Measurements from ENCODE around the gene SLC9A4. TPM values are rescaled to one million over a fixed set of nuclear protein-coding genes. Genes with fewer than 3 reads are reported as not detected.

SLC9A4 gene
- polyA plus RNA-seq, 4 donors: 0.07 TPM; not detected in 3

GRCh38 chr2:102522162-102522561, 49.1 kb downstream of the SLC9A4 start:
- H3K27ac ChIP-seq (ENCODE audit: low read depth in 1 of 3, low read length in 2 of 3): no peak overlapping the region
- WGBS, 3 donors: 33 to 61% (median 51%) methylated on average over 4 of the region's 4 CpGs

GRCh38 chr2:102522890-102523289, 49.9 kb downstream of the SLC9A4 start:
- Histone ChIP-seq H3K36me3 (ENCODE audit: control insufficient read depth in 3 of 3, insufficient read depth in 2 of 3, low read depth in 1 of 3, low read length in 3 of 3) (no peaks in the 10 kb centered on the region), H3K4me3 (ENCODE audit: low read depth in 1 of 3, low read length in 3 of 3) (no peak overlapping the region), H3K9me3 (ENCODE audit: control insufficient read depth in 2 of 2, insufficient read depth in 1 of 2, low read depth in 1 of 2, low read length in 1 of 2) (no peaks in the 10 kb centered on the region), H3K4me1 (ENCODE audit: control insufficient read depth in 3 of 3, insufficient read depth in 2 of 3, low read depth in 1 of 3, low read length in 2 of 3) (peaks cover 0 to 11% (median 6%) of the 10 kb centered on the region in 3 donors), H3K27me3 (ENCODE audit: control insufficient read depth in 3 of 3, insufficient read depth in 3 of 3, low read length in 3 of 3) (no peaks in the 10 kb centered on the region), H3K27ac (ENCODE audit: low read depth in 1 of 3, low read length in 2 of 3) (no peak overlapping the region)
- FAIRE-seq (no peak), DNase-seq (no peak)
- 88 to 97% (median 94%) methylated on average over 3 of the region's 3 CpGs for WGBS, 3 donors

More at GRCh38 chr2:102522162-102522561, 49.1 kb downstream of the SLC9A4 start:
- Histone ChIP-seq H3K36me3 (ENCODE audit: control insufficient read depth in 3 of 3, insufficient read depth in 2 of 3, low read depth in 1 of 3, low read length in 3 of 3) (no peaks in the 10 kb centered on the region), H3K4me3 (ENCODE audit: low read depth in 1 of 3, low read length in 3 of 3) (no peak overlapping the region), H3K27me3 (ENCODE audit: control insufficient read depth in 3 of 3, insufficient read depth in 3 of 3, low read length in 3 of 3) (no peaks in the 10 kb centered on the region), H3K9me3 (ENCODE audit: control insufficient read depth in 2 of 2, insufficient read depth in 1 of 2, low read depth in 1 of 2, low read length in 1 of 2) (no peaks in the 10 kb centered on the region), H3K4me1 (ENCODE audit: control insufficient read depth in 3 of 3, insufficient read depth in 2 of 3, low read depth in 1 of 3, low read length in 2 of 3) (peaks cover 0 to 11% (median 6%) of the 10 kb centered on the region in 3 donors)
- DNase-seq (peak; percentile 55 to 66), FAIRE-seq (no peak)

DNA sequence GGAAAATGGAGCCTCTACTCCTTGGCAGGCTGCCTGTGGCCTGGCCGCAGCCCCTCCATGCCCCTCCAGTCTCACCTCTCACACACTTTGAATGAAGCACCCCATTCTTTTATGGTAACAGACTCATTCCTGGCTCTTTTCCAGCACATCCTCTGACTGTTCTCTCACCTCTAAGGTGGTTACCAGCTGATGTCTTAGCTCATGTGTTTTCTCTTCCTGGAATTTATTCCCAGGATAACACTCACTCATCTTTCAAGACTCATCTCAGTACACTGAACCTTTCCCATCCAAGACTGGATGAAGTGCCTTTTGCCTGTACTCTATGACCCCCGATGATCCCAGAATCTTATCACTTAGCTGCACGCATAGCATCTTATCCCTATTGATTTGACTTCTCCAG, 50.6 kb downstream of the SLC9A4 start:
- Histone ChIP-seq H3K9me3 (ENCODE audit: control insufficient read depth in 2 of 2, insufficient read depth in 1 of 2, low read depth in 1 of 2, low read length in 1 of 2) (no peaks in the 10 kb centered on the region), H3K27me3 (ENCODE audit: control insufficient read depth in 3 of 3, insufficient read depth in 3 of 3, low read length in 3 of 3) (no peaks in the 10 kb centered on the region), H3K27ac (ENCODE audit: low read depth in 1 of 3, low read length in 2 of 3) (no peak overlapping the region), H3K36me3 (ENCODE audit: control insufficient read depth in 3 of 3, insufficient read depth in 2 of 3, low read depth in 1 of 3, low read length in 3 of 3) (no peaks in the 10 kb centered on the region), H3K4me1 (ENCODE audit: control insufficient read depth in 3 of 3, insufficient read depth in 2 of 3, low read depth in 1 of 3, low read length in 2 of 3) (peaks cover 0 to 11% (median 6%) of the 10 kb centered on the region in 3 donors), H3K4me3 (ENCODE audit: low read depth in 1 of 3, low read length in 3 of 3) (no peak overlapping the region)
- WGBS, 3 donors: 55 to 61% (median 61%) methylated on average over 3 of the region's 3 CpGs
- no peak for FAIRE-seq
- no peak for DNase-seq

DNA sequence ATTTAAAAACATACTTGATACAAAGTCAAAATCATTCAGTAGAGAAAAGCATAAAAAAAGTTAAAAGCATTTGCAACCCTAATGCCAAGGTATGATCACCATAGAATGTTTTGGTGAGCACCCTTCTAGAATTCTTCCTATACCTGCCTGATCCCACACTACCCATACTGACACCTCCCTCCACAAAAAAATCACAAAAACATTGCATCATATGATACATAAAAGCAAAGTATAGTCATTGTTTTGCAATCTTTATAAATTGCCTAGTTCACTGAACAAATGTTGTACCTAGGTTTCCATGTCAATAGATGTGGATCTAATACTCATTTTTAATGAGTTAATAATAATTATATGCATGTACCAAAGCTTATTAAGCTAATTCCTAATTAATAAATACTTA, 54.1 kb downstream of the SLC9A4 start:
- DNase-seq (no peak), FAIRE-seq (no peak)
- Histone ChIP-seq H3K27ac (ENCODE audit: low read depth in 1 of 3, low read length in 2 of 3) (no peak overlapping the region), H3K4me1 (ENCODE audit: control insufficient read depth in 3 of 3, insufficient read depth in 2 of 3, low read depth in 1 of 3, low read length in 2 of 3) (peaks cover 0 to 3% (median 0%) of the 10 kb centered on the region in 3 donors), H3K9me3 (ENCODE audit: control insufficient read depth in 2 of 2, insufficient read depth in 1 of 2, low read depth in 1 of 2, low read length in 1 of 2) (no peaks in the 10 kb centered on the region), H3K4me3 (ENCODE audit: low read depth in 1 of 3, low read length in 3 of 3) (no peak overlapping the region), H3K36me3 (ENCODE audit: control insufficient read depth in 3 of 3, insufficient read depth in 2 of 3, low read depth in 1 of 3, low read length in 3 of 3) (no peaks in the 10 kb centered on the region), H3K27me3 (ENCODE audit: control insufficient read depth in 3 of 3, insufficient read depth in 3 of 3, low read length in 3 of 3) (peaks cover 0 to 2% (median 0%) of the 10 kb centered on the region in 3 donors)

- FAIRE-seq (no peak), DNase-seq (no peak)
- Histone ChIP-seq H3K4me1 (ENCODE audit: control insufficient read depth in 3 of 3, insufficient read depth in 2 of 3, low read depth in 1 of 3, low read length in 2 of 3) (no peaks in the 10 kb centered on the region), H3K9me3 (ENCODE audit: control insufficient read depth in 2 of 2, insufficient read depth in 1 of 2, low read depth in 1 of 2, low read length in 1 of 2) (no peaks in the 10 kb centered on the region), H3K27me3 (ENCODE audit: control insufficient read depth in 3 of 3, insufficient read depth in 3 of 3, low read length in 3 of 3) (no peaks in the 10 kb centered on the region), H3K27ac (ENCODE audit: low read depth in 1 of 3, low read length in 2 of 3) (no peak overlapping the region), H3K4me3 (ENCODE audit: low read depth in 1 of 3, low read length in 3 of 3) (no peak overlapping the region), H3K36me3 (ENCODE audit: control insufficient read depth in 3 of 3, insufficient read depth in 2 of 3, low read depth in 1 of 3, low read length in 3 of 3) (no peaks in the 10 kb centered on the region)
- WGBS, 3 donors: 42 to 65% (median 44%) methylated on average over 2 of the region's 2 CpGs
Measured at GRCh38 chr2:102538491-102538890, 65.5 kb downstream of the SLC9A4 start.

DNA sequence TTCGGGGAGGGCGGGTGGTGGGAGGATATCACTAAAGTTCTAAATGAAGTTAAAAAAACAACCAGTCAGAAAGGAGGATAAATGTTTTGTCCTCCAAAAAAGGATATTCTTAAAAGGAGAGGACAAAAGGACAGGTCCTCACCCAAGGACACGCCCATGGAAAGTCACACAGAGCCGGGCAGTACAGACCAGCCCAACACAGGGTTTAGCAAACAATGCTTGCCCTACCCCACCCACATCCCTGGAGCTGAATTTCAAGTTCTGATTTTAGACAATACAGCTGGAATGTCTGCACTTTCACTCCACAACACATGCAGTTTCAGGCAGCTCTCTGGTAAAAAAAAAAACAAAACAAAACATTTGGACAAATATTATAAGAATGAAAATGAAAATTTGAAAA, 67.9 kb downstream of the SLC9A4 start:
- DNase-seq: peak in 1 of 2 donors; percentile 47
- Histone ChIP-seq H3K27me3 (ENCODE audit: control insufficient read depth in 3 of 3, insufficient read depth in 3 of 3, low read length in 3 of 3) (no peaks in the 10 kb centered on the region), H3K27ac (ENCODE audit: low read depth in 1 of 3, low read length in 2 of 3) (no peak overlapping the region), H3K9me3 (ENCODE audit: control insufficient read depth in 2 of 2, insufficient read depth in 1 of 2, low read depth in 1 of 2, low read length in 1 of 2) (no peaks in the 10 kb centered on the region), H3K4me1 (ENCODE audit: control insufficient read depth in 3 of 3, insufficient read depth in 2 of 3, low read depth in 1 of 3, low read length in 2 of 3) (no peaks in the 10 kb centered on the region), H3K4me3 (ENCODE audit: low read depth in 1 of 3, low read length in 3 of 3) (no peak overlapping the region), H3K36me3 (ENCODE audit: control insufficient read depth in 3 of 3, insufficient read depth in 2 of 3, low read depth in 1 of 3, low read length in 3 of 3) (no peaks in the 10 kb centered on the region)
- 28 to 46% (median 32%) methylated on average over 4 of the region's 4 CpGs for WGBS, 3 donors
- FAIRE-seq: no peak

DNA sequence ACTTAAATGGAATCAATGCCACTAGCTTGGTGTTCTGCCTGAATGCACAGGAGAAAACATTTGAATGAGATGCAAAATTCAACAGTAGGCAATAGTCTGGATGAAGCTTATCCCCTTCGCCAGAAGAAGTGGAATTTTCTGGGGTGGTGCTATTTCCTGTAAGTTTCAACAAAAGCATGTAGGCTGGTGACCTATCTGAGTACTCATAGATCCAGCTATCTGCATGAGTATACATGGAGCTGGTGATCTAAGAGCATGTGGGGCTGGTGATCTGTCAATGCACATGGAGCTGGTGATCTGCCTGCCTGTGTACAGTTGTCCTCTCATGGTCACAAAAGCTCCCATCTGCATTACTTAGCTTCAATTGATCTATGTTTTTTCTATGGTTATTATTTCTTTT, 71.2 kb downstream of the SLC9A4 start:
- Histone ChIP-seq H3K4me1 (ENCODE audit: control insufficient read depth in 3 of 3, insufficient read depth in 2 of 3, low read depth in 1 of 3, low read length in 2 of 3) (no peaks in the 10 kb centered on the region), H3K27ac (ENCODE audit: low read depth in 1 of 3, low read length in 2 of 3) (no peak overlapping the region), H3K36me3 (ENCODE audit: control insufficient read depth in 3 of 3, insufficient read depth in 2 of 3, low read depth in 1 of 3, low read length in 3 of 3) (no peaks in the 10 kb centered on the region), H3K4me3 (ENCODE audit: low read depth in 1 of 3, low read length in 3 of 3) (no peak overlapping the region), H3K27me3 (ENCODE audit: control insufficient read depth in 3 of 3, insufficient read depth in 3 of 3, low read length in 3 of 3) (no peaks in the 10 kb centered on the region), H3K9me3 (ENCODE audit: control insufficient read depth in 2 of 2, insufficient read depth in 1 of 2, low read depth in 1 of 2, low read length in 1 of 2) (peaks cover 0 to 9% of the 10 kb centered on the region in 2 donors)
- 86 to 96% (median 93%) methylated on average over 1 of the region's 1 CpG for WGBS, 3 donors
- FAIRE-seq (no peak), DNase-seq (no peak)

DNA sequence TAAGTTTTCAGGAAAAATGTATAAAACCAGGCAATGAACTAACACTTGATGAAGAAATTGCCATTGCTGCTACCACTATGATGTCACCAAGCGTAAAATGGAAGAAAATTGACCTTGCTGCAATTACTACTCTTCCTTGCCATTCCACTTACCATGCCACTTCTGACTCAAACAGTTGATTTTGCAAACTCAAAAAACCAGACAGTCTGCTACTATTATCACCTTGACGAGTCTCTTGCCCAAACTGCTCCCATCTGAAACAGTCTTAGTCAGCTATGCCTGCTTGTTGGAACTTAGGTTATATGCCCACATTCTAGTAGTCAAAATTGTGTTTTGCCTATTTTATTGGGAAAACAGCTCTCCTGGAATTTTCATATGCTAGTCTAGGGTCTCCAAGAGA, 74.4 kb downstream of the SLC9A4 start:
- H3K36me3 ChIP-seq (ENCODE audit: control insufficient read depth in 3 of 3, insufficient read depth in 2 of 3, low read depth in 1 of 3, low read length in 3 of 3): no peaks in the 10 kb centered on the region
- peaks cover 0 to 12% of the 10 kb centered on the region in 2 donors for H3K9me3 ChIP-seq (ENCODE audit: control insufficient read depth in 2 of 2, insufficient read depth in 1 of 2, low read depth in 1 of 2, low read length in 1 of 2)
- H3K4me1 ChIP-seq (ENCODE audit: control insufficient read depth in 3 of 3, insufficient read depth in 2 of 3, low read depth in 1 of 3, low read length in 2 of 3): no peaks in the 10 kb centered on the region
- H3K27me3 ChIP-seq (ENCODE audit: control insufficient read depth in 3 of 3, insufficient read depth in 3 of 3, low read length in 3 of 3): no peaks in the 10 kb centered on the region
- WGBS, 3 donors: 85 to 92% (median 86%) methylated on average over 2 of the region's 2 CpGs
- FAIRE-seq (no peak), DNase-seq (no peak)
- H3K27ac ChIP-seq (ENCODE audit: low read depth in 1 of 3, low read length in 2 of 3): no peak overlapping the region
- no peak overlapping the region for H3K4me3 ChIP-seq (ENCODE audit: low read depth in 1 of 3, low read length in 3 of 3)

GRCh38 chr2:102549027-102549426, 76.0 kb downstream of the SLC9A4 start:
- no peak overlapping the region for H3K4me3 ChIP-seq (ENCODE audit: low read depth in 1 of 3, low read length in 3 of 3)
- DNase-seq (no peak), FAIRE-seq (no peak)
- H3K27me3 ChIP-seq (ENCODE audit: control insufficient read depth in 3 of 3, insufficient read depth in 3 of 3, low read length in 3 of 3): no peaks in the 10 kb centered on the region
- H3K27ac ChIP-seq (ENCODE audit: low read depth in 1 of 3, low read length in 2 of 3): no peak overlapping the region
- H3K9me3 ChIP-seq (ENCODE audit: control insufficient read depth in 2 of 2, insufficient read depth in 1 of 2, low read depth in 1 of 2, low read length in 1 of 2): peaks cover 0 to 12% of the 10 kb centered on the region in 2 donors
- no peaks in the 10 kb centered on the region for H3K36me3 ChIP-seq (ENCODE audit: control insufficient read depth in 3 of 3, insufficient read depth in 2 of 3, low read depth in 1 of 3, low read length in 3 of 3)
- no peaks in the 10 kb centered on the region for H3K4me1 ChIP-seq (ENCODE audit: control insufficient read depth in 3 of 3, insufficient read depth in 2 of 3, low read depth in 1 of 3, low read length in 2 of 3)
- WGBS, 3 donors: 0% methylated on average over 1 of the region's 1 CpG
